GM12892 (cell line): ENCODE data around the gene TMC5.

ENCODE experiments used
- POLR2A ChIP-seq: IDR thresholded peaks from 2 replicates; pipeline ENCODE4 v1.6.1; 2011; ENCODE audit warnings: low read depth, low read length, control low read depth
- POLR2AphosphoS5 ChIP-seq: IDR thresholded peaks from 2 replicates; pipeline ENCODE4 v1.6.1; 2011; ENCODE audit warnings: low read depth, low read length, control low read depth

GRCh38 chr16:19437280-19437679 lies 19.6 kb downstream of the TMC5 start:
- TF ChIP-seq POLR2A (no peak), POLR2AphosphoS5 (no peak)
